ENCODE results near the gene TBC1D17.

- TF ChIP-seq, protein P1, sequence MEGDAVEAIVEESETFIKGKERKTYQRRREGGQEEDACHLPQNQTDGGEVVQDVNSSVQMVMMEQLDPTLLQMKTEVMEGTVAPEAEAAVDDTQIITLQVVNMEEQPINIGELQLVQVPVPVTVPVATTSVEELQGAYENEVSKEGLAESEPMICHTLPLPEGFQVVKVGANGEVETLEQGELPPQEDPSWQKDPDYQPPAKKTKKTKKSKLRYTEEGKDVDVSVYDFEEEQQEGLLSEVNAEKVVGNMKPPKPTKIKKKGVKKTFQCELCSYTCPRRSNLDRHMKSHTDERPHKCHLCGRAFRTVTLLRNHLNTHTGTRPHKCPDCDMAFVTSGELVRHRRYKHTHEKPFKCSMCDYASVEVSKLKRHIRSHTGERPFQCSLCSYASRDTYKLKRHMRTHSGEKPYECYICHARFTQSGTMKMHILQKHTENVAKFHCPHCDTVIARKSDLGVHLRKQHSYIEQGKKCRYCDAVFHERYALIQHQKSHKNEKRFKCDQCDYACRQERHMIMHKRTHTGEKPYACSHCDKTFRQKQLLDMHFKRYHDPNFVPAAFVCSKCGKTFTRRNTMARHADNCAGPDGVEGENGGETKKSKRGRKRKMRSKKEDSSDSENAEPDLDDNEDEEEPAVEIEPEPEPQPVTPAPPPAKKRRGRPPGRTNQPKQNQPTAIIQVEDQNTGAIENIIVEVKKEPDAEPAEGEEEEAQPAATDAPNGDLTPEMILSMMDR (IDR thresholded peaks at IDR 0.05): peak; percentile 94 to 98 (median 98)
- no peak for TF ChIP-seq POLR2A (IDR thresholded peaks at IDR 0.05)
Observed at GRCh38 chr19:49937750-49938381, 60.4 kb downstream of the TBC1D17 start.

All from adrenal gland (tissue), 5 donors.